ENCODE data around the gene EIF2S2.

- TF ChIP-seq CTCF (IDR thresholded peaks at IDR 0.05; ENCODE audit: insufficient read depth, low read length, poor library complexity, severe bottlenecking) (no peak), EZH2phosphoT487 (conservative IDR thresholded peaks at IDR 0.05; ENCODE audit: low read length) (no peak)
Observed at GRCh38 chr20:34096699-34097444, 15.2 kb downstream of the EIF2S2 start.

All from SU-DHL-6 (cell line).